HEK293 (cell line): ENCODE data around the gene CCDC32.

Experiments used
- CTCF ChIA-PET: fragments of 350-600 bp; formaldehyde crosslinking; extraction: SDS; loops from one replicate; lab custom pipeline; 2021; ENCODE audit warnings: antibody characterized with exemption; lab: Yijun Ruan, JAX
- POLR2A ChIA-PET: fragments of 300-600 bp; formaldehyde crosslinking; extraction: SDS; loops from one replicate; lab custom pipeline; 2020; ENCODE audit warnings: antibody characterized with exemption, inconsistent platforms; lab: Yijun Ruan, JAX
- H3K27ac ChIP-seq: fragments of 200-500 bp; sonication (Bioruptor generic); 2 replicates; pipeline ENCODE4 v1.5.1; 2014; ENCODE audit warnings: low read depth, low read length, control low read depth, inconsistent platforms; ENCODE audit errors: extremely low read depth
- H3K36me3 ChIP-seq, 2 experiments: fragments of 200-500 bp in 1 of 2; sonication (Bioruptor generic) in 1 of 2; 1 replicate in 1 of 2; 2 replicates in 1 of 2; pipeline ENCODE4 v1.5.1; 2014 to 2017; ENCODE audit warnings: inconsistent platforms in 2 of 2, low read length in 2 of 2; ENCODE audit not compliant: control insufficient read depth in 2 of 2, insufficient read depth in 1 of 2
- H3K4me1 ChIP-seq: fragments of 200-500 bp; sonication (Bioruptor generic); 2 replicates; pipeline ENCODE4 v1.5.1; 2014; ENCODE audit warnings: mild to moderate bottlenecking, low read length, inconsistent platforms; ENCODE audit not compliant: control insufficient read depth, insufficient read depth
- H3K4me3 ChIP-seq: 2 replicates; pipeline ENCODE4 v1.5.1; 2011; ENCODE audit warnings: low read depth, mild to moderate bottlenecking, control low read depth, low read length, moderate library complexity
- H3K9me3 ChIP-seq: fragments of 200-500 bp; sonication (Bioruptor generic); 2 replicates; pipeline ENCODE4 v1.5.1; 2014; ENCODE audit warnings: low read depth, low read length, inconsistent platforms; ENCODE audit not compliant: control insufficient read depth, insufficient read depth
- OSR2 ChIP-seq: fragments of 450-650 bp; formaldehyde crosslinking; IDR thresholded peaks from 2 replicates; pipeline ENCODE4 v1.5.1; 2016; ENCODE audit warnings: missing biosample characterization, missing genetic modification characterization
- SALL2 ChIP-seq: fragments of 450-650 bp; formaldehyde crosslinking; IDR thresholded peaks from 2 replicates; pipeline ENCODE4 v1.5.0; 2017; ENCODE audit warnings: missing biosample characterization, mild to moderate bottlenecking, missing genetic modification characterization, borderline replicate concordance
- SCRT2 ChIP-seq: fragments of 450-650 bp; formaldehyde crosslinking; IDR thresholded peaks from 2 replicates; pipeline ENCODE4 v1.5.1; 2016; ENCODE audit warnings: missing biosample characterization, missing genetic modification characterization
- SETDB1 ChIP-seq: IDR thresholded peaks from one replicate; pipeline ENCODE4 v1.6.1; 2017; ENCODE audit warnings: mild to moderate bottlenecking, low read length, moderate library complexity, mixed read lengths; ENCODE audit not compliant: insufficient read length
- ZBTB21 ChIP-seq: fragments of 450-650 bp; formaldehyde crosslinking; IDR thresholded peaks from 2 replicates; pipeline ENCODE4 v1.5.1; 2017; ENCODE audit warnings: missing biosample characterization, missing genetic modification characterization
- ZNF132 ChIP-seq: fragments of 450-650 bp; formaldehyde crosslinking; IDR thresholded peaks from 2 replicates; pipeline ENCODE4 v1.5.1; 2017; ENCODE audit warnings: missing biosample characterization, missing genetic modification characterization, borderline replicate concordance
- ZNF155 ChIP-seq: fragments of 450-650 bp; formaldehyde crosslinking; IDR thresholded peaks from 2 replicates; pipeline ENCODE4 v1.5.1; 2016; ENCODE audit warnings: missing biosample characterization, missing genetic modification characterization
- ZNF223 ChIP-seq: fragments of 450-650 bp; formaldehyde crosslinking; IDR thresholded peaks from 2 replicates; pipeline ENCODE4 v1.5.1; 2016; ENCODE audit warnings: missing biosample characterization, missing genetic modification characterization
- ZNF24 ChIP-seq: fragments of 450-650 bp; formaldehyde crosslinking; IDR thresholded peaks from 2 replicates; pipeline ENCODE4 v1.5.1; 2016; ENCODE audit warnings: missing biosample characterization, missing genetic modification characterization
- ZNF280C ChIP-seq: fragments of 450-650 bp; formaldehyde crosslinking; IDR thresholded peaks from 2 replicates; pipeline ENCODE4 v1.5.1; 2016; ENCODE audit warnings: missing biosample characterization, missing genetic modification characterization
- ZNF350 ChIP-seq: fragments of 450-650 bp; formaldehyde crosslinking; IDR thresholded peaks from 2 replicates; pipeline ENCODE4 v1.5.0; 2017; ENCODE audit warnings: missing biosample characterization, mild to moderate bottlenecking, missing genetic modification characterization
- ZNF513 ChIP-seq: fragments of 450-650 bp; IDR thresholded peaks from 2 replicates; pipeline ENCODE4 v1.5.1; 2018; ENCODE audit warnings: missing biosample characterization, missing genetic modification characterization
- ZNF530 ChIP-seq: fragments of 450-650 bp; formaldehyde crosslinking; IDR thresholded peaks from 2 replicates; pipeline ENCODE4 v1.5.1; 2016; ENCODE audit warnings: low read depth, missing biosample characterization, missing genetic modification characterization
- ZNF580 ChIP-seq: fragments of 450-650 bp; formaldehyde crosslinking; IDR thresholded peaks from 2 replicates; pipeline ENCODE4 v1.5.1; 2016; ENCODE audit warnings: missing biosample characterization, missing genetic modification characterization
- ZNF626 ChIP-seq: fragments of 450-650 bp; sonication (Bioruptor Pico); formaldehyde crosslinking; IDR thresholded peaks from 2 replicates; pipeline ENCODE4 v1.5.1; 2018; ENCODE audit warnings: missing biosample characterization, missing genetic modification characterization, inconsistent platforms
- ZNF791 ChIP-seq: fragments of 450-650 bp; formaldehyde crosslinking; IDR thresholded peaks from 2 replicates; pipeline ENCODE4 v1.5.1; 2016; ENCODE audit warnings: missing biosample characterization, missing genetic modification characterization
- ZNF830 ChIP-seq: fragments of 450-650 bp; IDR thresholded peaks from 2 replicates; pipeline ENCODE4 v1.5.0; 2018; ENCODE audit warnings: missing biosample characterization, missing genetic modification characterization, low read depth, mild to moderate bottlenecking, moderate library complexity
- ZNF837 ChIP-seq: fragments of 450-650 bp; formaldehyde crosslinking; IDR thresholded peaks from 2 replicates; pipeline ENCODE4 v1.5.1; 2016; ENCODE audit warnings: missing biosample characterization, missing genetic modification characterization
- ZNF843 ChIP-seq: fragments of 450-650 bp; formaldehyde crosslinking; IDR thresholded peaks from 2 replicates; pipeline ENCODE4 v1.5.1; 2016; ENCODE audit warnings: missing biosample characterization, missing genetic modification characterization
- ZSCAN30 ChIP-seq: fragments of 450-650 bp; IDR thresholded peaks from 2 replicates; pipeline ENCODE4 v1.5.1; 2018; ENCODE audit warnings: missing biosample characterization, mild to moderate bottlenecking, missing genetic modification characterization, moderate library complexity

Gene CCDC32

GRCh38 chr15:40603935-40604334 is 39.1 kb upstream of the CCDC32 start:
- Histone ChIP-seq H3K4me1 (no peaks in the 10 kb centered on the region; the same call in 1 of the 2 replicates), H3K36me3 (peaks cover 8 to 15% of the 10 kb centered on the region in 2 experiments; a peak in 2 of 3 replicates), H3K27ac (no peak overlapping the region), H3K4me3 (no peak overlapping the region), H3K9me3 (no peaks in the 10 kb centered on the region)
- POLR2A ChIA-PET, result no interaction called here
- TF ChIP-seq SCRT2 (tag by site-specific recombination) (no peak), ZNF513 (tag by site-specific recombination) (peak; percentile 92), ZNF223 (tag by site-specific recombination) (no peak), ZNF350 (tag by site-specific recombination) (no peak), ZNF132 (tag by site-specific recombination) (no peak)
- CTCF ChIA-PET, result no interaction called here

- Histone ChIP-seq H3K4me3 (no peak overlapping the region), H3K9me3 (no peaks in the 10 kb centered on the region), H3K36me3 (peaks cover 0 to 2% of the 10 kb centered on the region in 2 experiments; a peak in 2 of 3 replicates), H3K4me1 (no peaks in the 10 kb centered on the region; the same call in 1 of the 2 replicates), H3K27ac (no peak overlapping the region)
- ChIA-PET POLR2A (no interaction called here), CTCF (interaction anchor here (1.0 to 2.3 kb wide), 2 partner anchors 11 to 12 kb away, joined by 4 to 13 read pairs; no protein-coding TSS in a partner anchor)
- TF ChIP-seq ZNF830 (tag by site-specific recombination) (no peak), ZNF626 (tag by site-specific recombination) (no peak), OSR2 (tag by site-specific recombination) (peak; percentile 63)
Observed at GRCh38 chr15:40600956-40601355, 36.1 kb upstream of the CCDC32 start.

GRCh38 chr15:40598672-40599071 is 33.8 kb upstream of the CCDC32 start:
- ChIA-PET CTCF (interaction anchor here (2.3 kb wide), 1 partner anchor 9 kb away, joined by 13 read pairs; no protein-coding TSS in a partner anchor), POLR2A (interaction anchor here (0.9 kb wide), 1 partner anchor 159 kb away, joined by 3 read pairs; no protein-coding TSS in a partner anchor)
- no peak for TF ChIP-seq ZNF530 (tag by site-specific recombination)
- no peak for TF ChIP-seq ZSCAN30 (tag by site-specific recombination)
- no peak for TF ChIP-seq ZNF580 (tag by site-specific recombination)
- TF ChIP-seq ZNF791 (tag by site-specific recombination), result no peak
- TF ChIP-seq ZBTB21 (tag by site-specific recombination), result no peak
- no peak for TF ChIP-seq ZNF843
- TF ChIP-seq ZNF24 (tag by site-specific recombination), result no peak
- no peak for TF ChIP-seq ZNF155 (tag by site-specific recombination)
- no peak for TF ChIP-seq ZNF280C (tag by site-specific recombination)
- TF ChIP-seq SETDB1, result no peak
- no peak for TF ChIP-seq SALL2 (tag by site-specific recombination)
- no peak for TF ChIP-seq ZNF837 (tag by site-specific recombination)

More at GRCh38 chr15:40598672-40599071, 33.8 kb upstream of the CCDC32 start:
- no peak overlapping the region for H3K27ac ChIP-seq
- H3K4me3 ChIP-seq, result no peak overlapping the region
- H3K36me3 ChIP-seq, result no peaks in the 10 kb centered on the region; a peak in 1 of 3 replicates
- no peaks in the 10 kb centered on the region for H3K9me3 ChIP-seq
- H3K4me1 ChIP-seq, result no peaks in the 10 kb centered on the region; the same call in 1 of the 2 replicates
